HG03521 (cell line): Measurements from ENCODE around the gene PSEN2.

Experiments
- ATAC-seq: cut with Tn5 transposase; IDR thresholded peaks from one replicate; pipeline ENCODE4 v1.9.1; 2021; ENCODE audit warnings: mild to moderate bottlenecking, moderate library complexity; ENCODE audit not compliant: unreplicated experiment

PSEN2 gene

DNA sequence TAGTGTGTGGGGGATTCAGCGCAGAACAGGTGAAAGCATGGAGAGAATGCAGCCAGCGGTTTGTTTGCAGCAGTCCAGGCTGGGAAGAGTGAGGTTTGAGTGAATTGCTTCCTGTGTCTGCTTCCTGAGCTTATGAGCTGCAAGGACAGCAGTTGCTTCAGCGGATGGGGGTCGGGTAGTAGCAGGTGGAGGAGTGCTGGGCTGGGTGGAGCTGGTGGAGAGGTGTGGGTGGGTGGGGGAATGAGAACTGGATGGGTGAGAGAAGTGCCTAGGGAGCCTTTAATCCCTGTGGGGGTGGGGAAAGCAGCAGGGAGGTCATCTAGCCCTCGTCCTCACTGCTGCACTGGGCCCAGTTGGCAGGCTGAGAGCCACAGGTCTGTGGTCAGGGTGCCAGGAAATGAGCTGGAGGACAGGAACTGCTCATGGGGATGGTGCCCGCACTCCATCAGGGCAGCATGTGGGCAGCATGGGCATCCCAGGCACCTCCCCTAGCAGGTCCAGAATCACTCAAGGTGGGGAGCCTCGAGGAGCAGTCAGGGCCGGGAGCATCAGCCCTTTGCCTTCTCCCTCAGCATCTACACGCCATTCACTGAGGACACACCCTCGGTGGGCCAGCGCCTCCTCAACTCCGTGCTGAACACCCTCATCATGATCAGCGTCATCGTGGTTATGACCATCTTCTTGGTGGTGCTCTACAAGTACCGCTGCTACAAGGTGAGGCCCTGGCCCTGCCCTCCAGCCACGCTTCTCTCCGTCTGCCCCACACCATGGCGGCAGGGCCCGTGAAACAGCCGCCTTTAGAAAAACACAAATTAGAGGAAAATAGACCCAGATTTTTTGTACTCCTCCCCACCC, 14.8 kb downstream of the PSEN2 start:
- ATAC-seq: no peak

DNA sequence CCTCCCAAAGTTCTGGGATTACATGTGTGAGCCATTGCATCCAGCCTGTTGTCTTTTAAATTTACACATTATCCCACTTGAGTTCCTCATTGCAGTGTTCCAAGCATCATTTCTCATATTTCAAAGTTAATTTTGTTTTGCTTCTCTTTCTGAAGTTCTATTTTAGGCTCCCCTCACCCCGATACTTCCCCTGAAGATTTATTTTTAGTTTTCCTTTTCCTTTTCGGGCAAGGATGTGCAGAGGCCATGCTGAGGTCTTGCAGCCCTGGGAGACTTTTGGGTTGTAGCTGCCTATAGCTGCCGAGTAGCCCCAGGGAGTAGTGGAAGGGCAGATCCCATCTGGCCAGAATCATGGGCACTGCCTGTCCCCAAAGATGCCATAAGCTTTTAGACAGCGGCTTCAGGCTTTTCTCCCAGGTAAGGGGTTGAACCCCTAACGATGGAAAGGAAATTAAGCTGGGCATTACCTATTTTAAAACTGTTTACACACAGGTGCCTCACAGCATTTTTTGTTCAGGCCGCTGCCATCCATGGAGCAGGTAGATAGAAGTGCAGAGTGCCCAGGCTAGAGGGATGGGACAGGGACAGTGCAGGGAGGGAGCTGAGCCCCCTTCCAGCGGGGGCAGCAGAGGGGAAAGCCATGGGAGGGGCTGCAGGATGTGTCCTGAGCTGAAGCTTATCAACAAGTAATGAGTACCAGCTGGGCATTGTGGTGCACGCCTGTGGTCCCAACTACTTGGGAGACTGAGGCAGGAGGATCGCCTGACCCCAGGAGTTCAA, 15.9 kb downstream of the PSEN2 start:
- ATAC-seq: no peak

- no peak for ATAC-seq
These were observed 16.6 kb downstream of the PSEN2 start for GRCh38 chr1:226887006-226887405.

DNA sequence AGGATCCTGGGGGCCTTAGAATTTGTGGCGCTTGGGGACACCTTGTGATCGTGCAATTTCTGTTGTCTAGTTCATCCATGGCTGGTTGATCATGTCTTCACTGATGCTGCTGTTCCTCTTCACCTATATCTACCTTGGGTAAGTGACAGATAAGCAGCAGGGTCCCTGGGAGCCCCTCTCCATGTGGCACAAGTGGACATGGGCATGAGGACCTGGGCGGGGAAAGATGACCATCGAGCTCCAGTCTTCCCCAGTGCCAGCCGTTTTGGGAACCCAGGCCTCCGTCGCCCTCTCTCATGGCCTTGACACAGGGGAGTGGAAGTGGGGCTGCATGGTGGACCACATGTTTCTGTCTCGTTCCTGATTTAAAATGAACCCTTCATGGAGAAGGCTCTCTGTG, 17.6 kb downstream of the PSEN2 start:
- no peak for ATAC-seq

- ATAC-seq: no peak
These were observed 18.4 kb downstream of the PSEN2 start for GRCh38 chr1:226888816-226889215.

- no peak for ATAC-seq
These were observed 19.4 kb downstream of the PSEN2 start for GRCh38 chr1:226889616-226890330.

- ATAC-seq: no peak
These were observed 20.1 kb downstream of the PSEN2 start for GRCh38 chr1:226890331-226891108.

DNA sequence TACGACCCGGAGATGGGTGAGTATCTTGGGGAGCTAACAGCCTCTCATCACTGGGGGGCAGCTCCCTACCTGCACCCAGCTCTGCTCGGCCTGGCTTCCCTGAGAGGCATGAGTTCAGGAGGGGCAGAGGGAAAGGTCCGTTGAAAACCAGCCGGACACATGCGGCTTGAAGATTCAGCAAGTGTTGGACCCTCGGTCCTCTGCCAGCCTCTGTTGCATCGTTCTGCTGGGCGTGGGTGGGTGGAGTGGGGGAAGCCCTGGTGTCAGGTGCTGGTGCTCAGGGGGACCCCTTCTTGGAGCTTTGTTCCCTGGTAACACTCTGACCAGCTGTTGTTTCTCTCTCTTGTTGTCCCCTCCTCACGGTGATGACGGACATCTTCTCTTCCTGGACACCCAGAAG, 20.9 kb downstream of the PSEN2 start:
- ATAC-seq: no peak

DNA sequence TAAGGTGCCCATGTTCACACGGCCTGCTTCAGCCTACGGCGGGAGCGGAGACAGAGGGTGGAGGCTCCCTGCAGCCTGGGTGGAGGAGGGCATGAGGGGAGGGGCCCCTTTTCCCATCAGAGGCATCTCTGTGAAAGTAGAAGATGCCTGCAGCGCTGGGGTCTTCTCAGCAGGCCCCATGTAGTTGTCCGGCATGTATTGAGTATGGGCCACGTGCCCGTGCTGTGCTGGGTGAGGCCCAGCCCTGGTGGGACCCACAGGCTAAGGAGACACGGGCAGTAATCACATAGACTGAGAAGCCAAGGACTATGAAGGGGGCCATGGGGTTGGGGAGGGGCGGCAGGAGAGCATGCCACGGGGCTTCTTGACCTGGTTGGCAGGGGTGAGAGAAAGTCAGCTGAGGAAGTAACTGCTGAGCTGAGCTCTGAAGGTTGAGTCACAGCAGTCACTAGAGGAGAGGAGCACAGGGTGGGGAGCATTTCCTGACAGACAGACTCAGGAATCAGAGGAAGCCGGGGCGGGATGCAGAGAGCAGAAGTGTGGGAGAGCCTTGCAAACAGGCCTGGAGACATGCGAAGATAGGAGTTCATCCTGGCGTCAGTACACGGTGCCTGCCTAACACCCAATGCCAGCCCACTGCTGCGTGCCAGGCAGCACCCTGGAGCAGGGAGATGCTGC, 21.6 kb downstream of the PSEN2 start:
- ATAC-seq: no peak

DNA sequence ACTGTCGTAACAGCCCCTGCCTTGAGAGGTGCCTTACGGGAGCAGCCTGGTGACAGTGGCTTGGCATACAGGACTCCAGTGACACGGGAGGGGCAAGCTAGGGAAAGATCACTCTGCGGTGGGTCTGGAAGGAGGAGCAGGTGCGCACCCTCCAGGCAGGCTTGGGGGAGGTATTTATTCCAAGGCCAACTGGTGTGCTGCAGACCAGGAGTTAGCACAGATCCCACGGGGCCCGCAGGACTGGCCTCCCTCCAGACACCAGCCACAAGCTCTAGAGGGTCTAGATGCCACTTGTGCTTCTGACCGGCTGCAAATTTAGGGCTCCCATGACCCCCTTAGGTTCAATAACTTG, 22.1 kb downstream of the PSEN2 start:
- ATAC-seq: no peak

- no peak for ATAC-seq
These were observed 23.5 kb downstream of the PSEN2 start for GRCh38 chr1:226893936-226894335.

DNA sequence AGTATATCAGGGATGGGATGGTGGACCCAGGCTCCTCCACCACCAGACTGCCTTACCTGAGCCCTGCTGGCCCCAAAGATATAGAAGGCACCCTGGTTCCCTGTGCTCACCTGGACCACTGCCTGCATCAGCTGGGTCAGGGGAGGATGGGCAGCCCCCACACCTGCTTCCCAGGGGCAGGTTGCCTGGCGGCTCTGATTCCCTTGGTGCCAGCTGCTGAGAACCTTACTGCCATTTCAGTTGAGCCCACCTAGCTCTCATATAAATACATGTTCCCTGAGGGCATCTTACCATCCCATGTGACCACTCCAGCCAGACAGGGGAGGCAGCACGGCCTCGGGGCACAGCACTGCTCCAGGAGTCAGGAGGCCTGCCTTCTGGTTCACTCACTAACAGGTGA, 24.4 kb downstream of the PSEN2 start:
- no peak for ATAC-seq

DNA sequence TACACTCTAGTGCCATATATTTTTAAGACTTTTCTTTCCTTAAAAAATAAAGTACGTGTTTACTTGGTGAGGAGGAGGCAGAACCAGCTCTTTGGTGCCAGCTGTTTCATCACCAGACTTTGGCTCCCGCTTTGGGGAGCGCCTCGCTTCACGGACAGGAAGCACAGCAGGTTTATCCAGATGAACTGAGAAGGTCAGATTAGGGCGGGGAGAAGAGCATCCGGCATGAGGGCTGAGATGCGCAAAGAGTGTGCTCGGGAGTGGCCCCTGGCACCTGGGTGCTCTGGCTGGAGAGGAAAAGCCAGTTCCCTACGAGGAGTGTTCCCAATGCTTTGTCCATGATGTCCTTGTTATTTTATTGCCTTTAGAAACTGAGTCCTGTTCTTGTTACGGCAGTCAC, 25.2 kb downstream of the PSEN2 start:
- no peak for ATAC-seq

GRCh38 chr1:226898246-226898645, 27.8 kb downstream of the PSEN2 start:
- ATAC-seq: no peak

DNA sequence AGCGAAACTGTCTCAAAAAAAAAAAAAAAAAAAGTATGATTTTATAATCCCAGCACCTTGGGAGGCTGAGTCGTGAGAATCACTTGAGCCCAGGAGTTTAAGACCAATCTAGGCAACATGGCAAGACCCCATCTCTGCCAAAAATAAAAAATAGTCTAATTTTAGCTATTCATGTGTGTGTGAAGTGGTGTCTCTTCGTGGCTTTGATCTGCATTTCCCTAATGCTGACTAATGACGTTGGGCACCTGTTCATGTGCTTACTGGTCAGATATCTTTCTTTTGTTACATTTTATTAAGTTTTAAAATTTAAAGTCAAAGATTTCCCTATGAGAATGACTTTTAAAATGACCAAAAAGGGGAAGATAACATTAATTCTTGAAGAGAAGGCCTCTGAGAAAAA, 31.0 kb downstream of the PSEN2 start:
- ATAC-seq: no peak

GRCh38 chr1:226902601-226903000, 32.2 kb downstream of the PSEN2 start:
- no peak for ATAC-seq

- no peak for ATAC-seq
These were observed 33.7 kb downstream of the PSEN2 start for GRCh38 chr1:226903819-226904716.

GRCh38 chr1:226904772-226905171, 34.4 kb downstream of the PSEN2 start:
- no peak for ATAC-seq

DNA sequence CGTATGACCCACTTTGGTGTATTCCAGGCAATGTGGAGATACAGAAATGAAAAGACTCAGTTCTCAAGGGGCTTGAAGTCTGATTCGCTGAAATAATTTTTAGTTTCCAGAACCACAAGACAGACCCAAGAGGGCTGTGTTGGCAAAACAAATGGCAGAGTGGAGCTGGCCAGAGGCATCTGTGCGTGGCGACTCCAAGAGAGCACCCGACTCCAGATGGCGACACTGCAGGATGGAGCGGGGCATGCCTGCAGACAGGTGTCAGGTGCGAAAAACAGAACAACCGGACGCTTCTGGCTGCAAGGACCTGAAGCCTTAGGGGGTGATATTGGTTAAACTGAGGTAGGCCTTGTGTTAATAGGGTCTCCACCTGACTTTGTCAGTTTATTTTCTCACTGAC, 38.0 kb downstream of the PSEN2 start:
- ATAC-seq: no peak
